Stimulated activated CD4-positive, alpha-beta T cell treated with anti-CD3 and anti-CD28 coated beads, Interleukin-2, amount 100 ng/mL, for 24 hours (primary cell): ENCODE data around the gene DRC7.
"Not testable (repeated sequence)": the region's sequence is repeated elsewhere in the genome, so short reads cannot be mapped to it uniquely, and the experiment has no call there.

Source experiments
- DNase-seq, 2 donors: peaks; one replicate each; pipeline ENCODE4 v3.0.0-alpha.2; 2020

The DRC7 gene

DNA sequence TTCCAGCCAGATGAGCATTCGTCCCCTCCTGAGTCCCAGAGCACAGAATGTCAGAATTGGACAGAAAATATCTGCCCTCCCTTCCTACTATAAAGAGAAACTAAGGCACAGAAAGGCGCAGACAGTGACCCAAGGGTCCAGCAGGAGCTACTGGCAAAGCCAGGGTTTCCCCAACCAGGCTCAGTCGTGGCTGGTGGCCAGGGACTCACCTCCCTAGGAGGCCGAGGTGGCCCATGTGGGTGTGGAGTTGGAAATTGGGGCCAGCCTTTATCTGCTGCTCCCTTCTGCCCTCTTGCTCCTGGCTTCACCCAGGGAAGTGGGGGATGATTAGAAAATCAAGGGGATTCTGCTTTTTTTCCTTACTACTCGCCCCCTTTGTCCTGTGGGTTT lies 1.1 kb downstream of the DRC7 start:
- DNase-seq = no peak

DNA sequence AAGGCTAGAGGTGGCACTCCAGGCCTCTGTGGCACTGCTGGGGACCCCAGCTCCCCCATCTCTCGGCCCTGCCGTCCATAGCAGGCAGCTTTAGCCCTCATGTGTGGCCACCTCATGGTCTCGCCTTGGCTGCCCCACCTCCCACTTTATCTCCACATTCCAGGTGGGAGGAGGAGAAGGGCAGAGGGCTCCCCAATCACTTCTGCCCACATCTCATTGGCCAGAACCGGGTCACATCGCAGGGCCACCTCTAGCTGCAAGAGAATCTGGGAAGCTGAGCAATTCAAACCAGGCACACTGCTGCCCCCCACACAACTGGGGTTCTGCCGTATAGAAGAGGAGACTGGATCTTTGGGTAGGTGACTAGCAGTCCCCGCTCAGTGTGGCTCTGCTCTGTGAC lies 1.6 kb downstream of the DRC7 start:
- DNase-seq = no peak

DNA sequence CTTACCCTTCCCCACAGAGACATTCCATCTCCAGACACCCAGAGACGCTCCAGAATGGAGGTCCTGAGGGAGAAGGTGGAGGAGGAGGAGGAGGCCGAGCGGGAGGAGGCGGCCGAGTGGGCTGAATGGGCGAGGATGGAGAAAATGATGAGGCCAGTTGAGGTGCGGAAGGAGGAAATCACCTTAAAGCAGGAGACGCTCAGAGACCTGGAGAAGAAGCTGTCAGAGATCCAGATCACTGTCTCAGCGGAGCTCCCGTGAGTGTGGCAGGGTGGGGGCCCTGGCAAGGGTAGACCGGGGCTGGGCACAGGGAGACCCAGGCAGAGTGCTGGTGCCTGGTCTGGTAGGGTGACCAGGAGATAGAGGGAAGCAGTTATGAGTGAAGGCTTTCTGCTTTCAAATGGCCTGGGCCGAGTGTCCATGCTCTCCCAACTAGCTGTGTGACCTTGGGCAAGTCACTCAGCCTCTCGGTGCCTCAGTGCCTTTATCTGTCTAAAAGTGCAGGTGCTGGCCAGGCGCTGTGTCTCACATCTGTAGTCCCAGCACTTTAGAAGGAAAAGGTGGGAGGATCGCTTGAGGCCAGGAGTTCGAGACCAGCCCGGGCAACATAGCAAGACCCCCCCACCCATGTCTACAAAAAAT lies 3.4 kb downstream of the DRC7 start:
- no peak for DNase-seq

DNA sequence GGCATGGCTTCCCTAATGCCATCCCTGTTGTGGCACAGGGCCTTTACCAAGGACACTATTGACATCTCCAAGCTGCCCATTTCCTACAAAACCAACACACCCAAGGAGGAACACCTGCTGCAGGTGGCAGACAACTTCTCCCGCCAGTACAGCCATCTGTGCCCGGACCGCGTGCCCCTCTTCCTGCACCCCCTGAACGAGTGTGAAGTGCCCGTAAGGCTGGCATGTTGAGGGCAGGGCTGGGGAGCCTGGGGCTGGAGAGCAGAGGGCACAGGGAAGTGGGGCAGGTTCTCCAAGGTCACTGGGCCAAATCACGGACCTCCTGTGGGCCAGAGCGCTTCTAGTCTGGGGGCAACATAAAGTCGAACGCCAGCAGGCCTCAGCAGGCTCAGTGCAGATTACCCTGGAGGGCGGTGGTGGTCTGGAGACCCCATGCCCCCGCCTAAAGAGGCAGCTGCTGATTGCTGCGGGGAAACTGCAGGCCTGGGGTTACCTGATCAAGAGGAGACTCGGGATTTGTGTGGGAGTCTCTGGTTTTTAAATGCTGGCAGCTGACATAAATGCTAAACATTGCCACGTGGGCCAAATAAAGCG lies 4.3 kb downstream of the DRC7 start:
- DNase-seq = no peak

DNA sequence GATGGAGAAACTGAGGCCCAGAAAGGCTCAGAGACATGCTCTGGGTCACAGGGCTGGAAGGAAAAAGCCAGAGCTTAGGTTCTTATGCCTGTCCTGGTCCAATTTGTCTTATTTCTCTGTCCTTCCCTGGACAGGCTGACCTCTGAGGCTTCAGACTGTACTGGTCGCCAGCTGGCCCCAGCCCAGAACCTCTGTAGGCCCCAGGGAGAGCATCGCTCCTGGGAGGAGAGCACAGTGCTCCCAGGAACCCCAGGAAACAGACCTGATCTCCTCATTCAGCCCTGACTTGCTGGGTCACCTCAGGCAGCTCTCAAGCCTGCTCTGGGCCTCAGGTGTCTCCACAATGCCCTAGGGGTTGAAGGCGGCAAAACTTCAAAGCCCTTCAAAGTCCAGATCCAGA lies 4.9 kb downstream of the DRC7 start:
- DNase-seq = no peak

DNA sequence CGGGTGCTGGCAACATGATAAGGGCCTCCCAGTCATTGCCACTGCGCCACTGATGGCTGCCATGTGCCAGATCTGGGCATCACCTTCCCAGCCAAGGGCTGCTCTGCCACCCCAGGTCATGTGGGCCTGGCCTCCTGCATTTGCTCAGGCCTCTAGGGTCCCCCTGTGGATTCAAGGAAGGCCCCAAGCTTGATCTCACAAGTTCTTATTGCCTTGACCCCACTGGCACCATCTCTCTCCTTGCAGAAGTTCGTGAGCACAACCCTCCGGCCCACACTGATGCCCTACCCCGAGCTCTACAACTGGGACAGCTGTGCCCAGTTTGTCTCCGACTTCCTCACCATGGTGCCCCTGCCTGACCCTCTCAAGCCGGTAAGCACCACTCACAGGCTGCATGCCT lies 5.3 kb downstream of the DRC7 start:
- DNase-seq = no peak

DNA sequence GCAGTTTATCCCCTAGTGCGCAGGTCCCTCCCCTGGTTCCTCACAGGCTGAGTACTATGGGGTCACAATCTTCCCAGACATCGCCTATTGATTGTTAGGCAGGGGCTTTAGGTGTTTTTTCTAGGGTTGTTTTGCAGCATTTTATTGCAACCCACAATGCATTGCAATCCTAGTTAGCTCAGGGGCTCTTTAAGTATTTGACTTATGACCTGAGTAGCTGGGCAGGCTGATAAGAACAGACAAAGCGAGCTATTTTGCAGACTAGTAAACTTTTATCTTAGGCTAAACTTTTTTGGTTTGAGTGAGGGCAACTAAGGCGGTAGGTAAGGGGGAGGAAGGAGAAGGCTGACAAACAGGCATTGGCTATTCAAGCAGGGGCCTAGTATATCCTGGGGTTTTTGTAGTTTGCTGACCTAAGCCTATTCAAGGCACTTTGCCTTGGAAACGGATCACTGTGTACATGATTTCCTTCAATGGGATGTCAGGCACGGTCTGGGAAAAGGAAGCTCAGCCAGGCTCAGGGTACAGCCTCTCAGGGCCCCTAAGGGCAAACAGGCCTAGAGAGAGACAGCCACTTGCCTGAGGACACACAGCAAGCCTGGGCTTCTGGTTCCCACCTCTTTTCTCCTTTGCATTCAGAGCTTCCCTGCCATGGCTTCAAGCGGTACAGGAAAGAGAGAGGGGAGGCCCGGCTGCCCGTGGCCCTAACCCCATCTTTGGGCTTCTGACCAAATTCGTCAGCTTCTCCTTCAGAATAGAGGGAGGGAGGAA lies 6.4 kb downstream of the DRC7 start:
- no peak for DNase-seq

DNA sequence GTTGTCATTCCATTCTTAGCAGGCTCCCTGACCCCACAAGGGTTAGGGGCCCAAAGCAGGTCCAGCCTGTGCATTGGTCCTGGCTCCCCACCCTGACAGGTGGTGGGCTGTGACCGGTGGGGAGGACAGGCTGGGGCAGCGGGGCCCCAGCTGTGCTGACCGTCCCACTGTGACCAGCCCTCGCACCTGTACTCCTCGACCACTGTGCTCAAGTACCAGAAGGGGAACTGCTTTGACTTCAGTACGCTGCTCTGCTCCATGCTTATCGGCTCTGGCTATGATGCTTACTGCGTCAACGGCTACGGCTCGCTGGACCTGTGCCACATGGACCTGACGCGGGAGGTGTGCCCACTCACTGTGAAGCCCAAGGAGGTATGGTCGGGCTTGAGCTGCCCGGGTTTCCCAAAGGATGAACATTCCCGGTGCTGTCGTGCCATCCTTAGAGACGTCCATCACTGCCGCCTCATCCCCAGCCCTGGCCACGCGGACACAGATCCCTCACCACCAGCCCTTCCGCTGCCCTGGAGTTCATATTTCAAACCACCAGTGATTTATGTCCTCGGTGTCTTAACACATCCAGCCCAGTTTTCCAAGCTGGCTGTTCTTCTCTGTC lies 7.3 kb downstream of the DRC7 start:
- no peak for DNase-seq

DNA sequence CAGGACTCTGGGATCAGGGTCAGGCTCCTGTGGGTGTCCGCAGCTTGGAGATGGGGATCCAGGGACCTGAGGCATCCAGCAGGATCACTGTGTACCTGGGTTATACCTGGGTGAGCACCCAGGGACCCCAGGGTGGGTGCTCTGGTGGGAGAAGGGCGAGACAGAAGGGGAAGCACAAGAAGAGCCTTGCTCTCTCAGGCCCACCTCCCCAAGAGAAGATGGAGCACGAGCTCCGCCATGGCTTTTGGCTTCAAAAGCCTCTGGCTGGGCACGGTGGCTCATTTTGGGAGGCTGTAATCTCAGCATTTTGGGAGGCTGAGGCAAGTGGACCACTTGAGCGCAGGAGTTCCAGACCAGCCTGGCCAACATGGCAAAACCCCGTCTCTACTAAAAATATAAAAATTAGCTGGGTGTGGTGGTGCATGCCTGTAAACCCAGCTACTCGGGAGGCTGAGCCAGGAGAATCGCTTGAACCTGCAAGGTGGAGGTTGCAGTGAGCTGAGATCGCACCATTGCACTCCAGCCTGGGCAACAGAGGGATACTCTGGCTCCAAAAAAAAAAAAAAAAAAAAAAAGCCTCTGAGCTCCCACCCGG lies 8.9 kb downstream of the DRC7 start:
- DNase-seq = no peak

DNA sequence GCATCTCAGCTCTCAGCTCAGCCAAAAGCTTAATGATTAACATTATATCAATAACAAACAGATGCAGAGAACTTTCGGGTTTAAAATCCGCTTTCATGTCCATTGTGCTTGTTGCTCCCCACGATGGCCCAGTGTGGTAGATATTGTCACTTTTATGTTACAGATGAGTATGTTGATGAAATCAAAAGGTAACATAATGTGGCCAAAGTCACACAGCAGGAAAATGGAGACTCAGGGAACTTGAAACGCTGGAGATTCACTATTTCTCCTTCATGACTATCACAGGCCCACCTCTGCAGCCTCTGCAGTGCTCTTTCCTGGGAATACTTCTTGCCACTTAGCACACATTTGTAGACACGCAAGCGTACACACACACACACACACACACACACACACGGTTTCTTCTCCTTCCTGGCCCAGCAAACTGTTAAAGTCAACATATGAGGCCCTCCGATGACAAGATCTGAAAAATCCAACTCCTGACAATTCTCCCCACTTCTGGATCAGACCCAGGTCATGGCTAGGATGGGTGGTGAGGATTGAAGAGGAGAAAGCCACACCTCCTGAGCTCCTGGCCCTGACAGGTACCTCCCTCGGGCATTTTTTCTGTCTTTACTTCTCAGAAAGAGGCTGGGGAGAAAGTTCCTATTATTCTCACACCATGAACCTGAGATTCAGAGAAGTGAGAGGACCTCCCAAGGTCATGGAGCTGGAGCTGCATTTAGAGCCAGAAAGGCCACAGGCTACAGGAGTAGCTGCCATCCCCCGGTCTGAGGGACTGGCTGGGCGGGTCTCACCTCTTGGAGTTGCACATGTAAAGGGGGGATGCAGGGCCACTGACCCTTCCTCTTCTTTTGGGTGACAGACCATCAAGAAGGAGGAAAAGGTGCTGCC lies 9.7 kb downstream of the DRC7 start:
- DNase-seq = no peak

DNA sequence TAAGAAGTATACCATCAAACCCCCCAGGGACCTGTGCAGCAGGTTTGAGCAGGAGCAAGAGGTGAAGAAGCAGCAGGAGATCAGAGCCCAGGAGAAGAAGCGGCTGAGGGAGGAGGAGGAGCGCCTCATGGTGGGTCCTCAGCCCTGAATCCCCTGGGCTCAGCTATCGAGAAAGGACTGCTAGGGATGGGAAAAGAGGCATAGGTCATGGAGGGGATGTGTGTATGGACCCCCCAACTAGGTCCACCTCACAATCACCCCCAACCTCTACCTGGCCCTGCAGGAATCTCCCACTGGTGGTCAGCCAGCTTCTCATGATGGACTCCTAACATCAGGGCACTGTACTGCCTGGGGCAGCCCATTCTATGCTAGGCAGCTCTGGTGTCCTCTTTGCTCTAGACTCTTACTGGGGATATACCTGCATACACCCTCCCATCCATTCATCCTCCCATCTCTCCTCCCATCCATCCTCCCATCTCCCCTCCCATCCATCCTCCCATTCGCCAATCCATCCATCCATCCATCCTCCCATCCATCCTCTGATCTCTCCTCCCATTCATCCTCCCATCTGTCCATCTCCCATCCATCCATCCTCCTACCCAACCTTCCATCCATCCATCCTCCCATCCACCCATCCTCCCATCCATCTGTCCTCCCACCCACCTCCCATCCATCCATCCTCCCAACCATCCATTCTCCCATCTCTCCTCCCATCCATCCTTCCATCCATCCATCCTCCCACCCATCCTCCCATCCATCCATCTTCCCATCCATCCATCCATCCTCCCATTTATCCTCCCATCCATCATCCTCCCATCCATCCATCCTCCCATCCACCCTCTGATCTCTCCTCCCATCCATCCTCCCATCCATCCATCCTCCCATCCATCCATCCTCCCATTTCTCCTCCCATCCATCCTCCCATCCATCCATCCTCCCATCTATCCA lies 10.6 kb downstream of the DRC7 start:
- no peak for DNase-seq

DNA sequence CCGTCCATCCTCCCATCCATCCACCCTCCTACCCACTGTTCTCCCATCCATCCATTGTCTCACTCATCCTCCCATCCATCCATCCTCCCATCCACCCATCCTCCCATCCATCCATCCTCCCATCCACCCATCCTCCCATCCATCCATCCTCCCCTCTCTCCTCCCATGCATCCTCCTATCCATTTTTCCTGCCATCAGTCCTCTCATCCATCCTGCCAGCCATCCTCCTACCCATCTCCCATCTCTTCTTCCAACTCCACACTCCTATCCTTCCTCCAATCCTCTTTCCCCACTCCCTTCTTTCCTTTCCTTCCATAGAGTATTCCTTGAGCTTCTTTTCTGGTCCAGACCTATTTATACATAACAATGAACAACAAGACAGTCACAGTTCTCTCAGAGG lies 12.1 kb downstream of the DRC7 start:
- no peak for DNase-seq

DNA sequence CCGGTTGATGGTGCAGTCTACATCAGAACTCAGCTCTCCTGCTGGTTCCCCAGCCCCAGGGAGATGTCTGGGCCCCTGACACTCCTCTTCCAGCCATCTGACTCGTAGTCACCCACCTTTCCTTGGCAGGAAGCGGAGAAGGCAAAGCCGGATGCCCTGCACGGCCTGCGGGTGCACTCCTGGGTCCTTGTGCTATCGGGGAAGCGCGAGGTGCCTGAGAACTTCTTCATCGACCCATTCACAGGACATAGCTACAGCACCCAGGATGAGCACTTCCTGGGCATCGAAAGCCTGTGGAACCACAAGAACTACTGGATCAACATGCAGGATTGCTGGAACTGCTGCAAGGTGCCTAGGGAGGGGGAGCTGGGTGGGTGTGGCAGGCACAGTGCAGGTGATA lies 12.7 kb downstream of the DRC7 start:
- DNase-seq = no peak

DNA sequence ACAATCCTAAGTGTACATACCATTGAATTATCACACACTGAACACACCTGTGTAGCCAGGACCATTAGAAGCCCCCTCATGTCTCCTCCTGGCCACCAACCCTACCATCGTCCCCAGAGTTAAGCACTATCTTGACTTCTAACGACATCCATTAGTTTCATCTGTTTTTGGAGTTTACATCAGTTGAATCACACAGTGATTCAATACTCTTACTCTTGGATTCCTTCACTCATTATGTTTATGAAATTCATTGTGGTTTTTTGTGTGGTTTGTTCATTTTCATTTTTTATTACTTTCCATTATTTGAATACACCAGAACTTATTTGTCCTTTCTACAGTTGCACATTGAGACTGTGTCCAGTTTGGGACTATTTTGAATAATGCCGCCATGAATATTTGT lies 13.6 kb downstream of the DRC7 start:
- DNase-seq = no peak

DNA sequence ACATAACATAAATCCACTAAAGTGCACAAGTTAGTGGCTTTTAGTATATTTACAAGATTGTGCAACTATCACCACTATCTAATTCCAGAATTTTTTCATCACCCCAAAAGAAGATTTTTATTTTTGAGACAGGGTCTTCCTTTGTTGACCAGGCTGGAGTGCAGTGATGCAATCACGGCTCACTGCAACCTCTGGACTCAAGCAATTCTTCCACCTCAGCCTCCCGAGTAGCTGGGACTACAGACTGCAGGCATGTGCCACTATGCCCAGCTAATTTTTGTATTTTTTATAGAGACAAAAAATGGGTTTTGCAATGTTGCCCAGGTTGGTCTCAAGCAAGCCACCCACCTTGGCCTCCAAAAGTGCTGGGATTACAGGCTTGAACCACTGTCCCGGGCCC lies 15.1 kb downstream of the DRC7 start:
- no peak for DNase-seq

DNA sequence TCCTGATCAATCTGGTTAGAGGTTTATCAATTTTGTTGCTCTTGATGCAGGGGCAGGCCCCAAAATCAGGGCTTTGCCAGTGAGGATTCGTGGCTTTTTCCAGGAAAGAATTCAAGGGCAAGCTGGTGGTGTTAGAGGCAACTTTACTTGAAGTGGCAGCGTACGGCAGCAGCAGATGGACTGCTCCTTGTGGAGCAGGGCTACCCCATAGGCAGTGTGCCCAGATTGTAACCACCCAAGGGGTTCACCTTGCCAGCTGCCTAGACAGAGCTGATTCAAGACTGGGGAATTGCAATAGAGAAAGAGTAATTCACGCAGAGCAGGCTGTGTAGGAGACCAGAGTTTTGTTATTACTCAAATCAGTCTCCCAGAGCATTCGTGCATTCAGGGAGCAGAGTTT lies 16.7 kb downstream of the DRC7 start:
- no peak for DNase-seq

DNA sequence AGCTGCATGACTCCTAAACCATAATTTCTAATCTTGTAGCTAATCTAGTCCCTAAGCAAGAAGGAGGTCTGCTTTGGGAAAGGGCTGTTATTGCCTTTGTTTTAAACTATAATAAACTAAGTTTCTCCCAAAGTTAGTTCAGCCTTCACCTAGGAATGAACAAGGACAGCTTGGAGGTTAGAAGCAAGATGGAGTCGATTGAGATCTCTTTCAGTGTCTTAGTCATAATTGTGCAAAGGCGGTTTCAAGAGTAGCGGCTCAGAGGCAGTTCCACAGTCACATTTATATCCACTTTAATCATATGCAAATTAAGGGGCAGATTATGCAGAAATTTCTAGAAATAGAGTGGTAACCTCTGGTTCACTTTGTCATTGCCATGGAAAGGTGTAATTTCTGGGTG lies 17.4 kb downstream of the DRC7 start:
- DNase-seq = no peak

DNA sequence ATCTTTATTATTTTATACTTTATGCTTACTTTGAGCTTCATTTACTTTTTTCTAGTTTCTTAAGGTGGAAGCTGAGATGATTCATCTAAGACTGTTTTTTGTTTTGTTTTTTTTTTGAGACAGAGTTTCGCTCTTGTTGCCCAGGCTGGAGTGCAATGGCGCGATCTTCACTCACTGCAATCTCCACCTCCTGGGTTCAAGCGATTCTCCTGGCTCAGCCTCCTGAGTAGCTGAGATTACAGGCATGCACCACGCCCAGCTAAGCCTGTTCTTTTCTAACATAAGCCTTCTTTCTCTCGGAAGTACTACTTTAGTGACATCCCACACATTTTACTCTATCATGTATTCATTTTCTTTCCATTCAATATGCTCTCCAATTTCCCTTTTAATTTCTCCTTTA lies 18.0 kb downstream of the DRC7 start:
- not testable (repeated sequence) for DNase-seq

DNA sequence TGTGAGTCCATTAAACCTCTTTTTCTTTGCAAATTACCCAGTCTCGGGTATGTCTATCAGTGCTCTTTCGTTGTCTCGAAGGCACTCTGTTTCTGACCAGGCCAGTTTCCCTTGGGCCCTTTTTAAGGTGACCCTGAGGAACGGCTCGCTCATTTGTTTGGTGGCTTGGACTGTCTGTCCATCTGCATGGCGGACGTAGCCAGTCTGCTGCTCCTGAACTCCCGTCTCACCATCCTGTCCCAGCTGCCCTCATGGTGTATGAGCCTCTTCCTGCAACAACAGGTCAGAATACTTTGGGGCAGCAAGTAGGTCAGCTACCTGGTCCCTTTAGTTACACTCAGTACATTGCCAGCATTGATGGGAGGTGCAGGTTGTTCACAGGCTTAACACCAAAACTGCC lies 19.0 kb downstream of the DRC7 start:
- no peak for DNase-seq

DNA sequence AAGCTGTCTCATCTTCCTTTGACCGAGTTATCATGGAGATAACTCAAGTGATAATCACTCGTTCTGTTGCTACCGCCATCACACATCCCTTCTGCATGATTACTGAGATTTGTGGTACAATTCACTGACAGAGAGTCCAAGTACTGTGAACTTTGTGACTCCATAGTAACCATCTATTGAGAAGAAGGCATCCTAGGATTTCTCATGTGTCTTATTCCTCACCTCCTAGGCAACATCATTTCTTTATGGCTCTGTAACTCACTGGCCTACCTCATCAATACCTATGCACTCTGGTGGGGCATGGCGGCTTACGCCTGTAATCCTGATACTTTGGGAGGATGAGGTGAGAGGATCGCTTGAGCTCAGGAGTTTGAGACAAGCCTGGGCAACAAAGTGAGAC lies 19.4 kb downstream of the DRC7 start:
- no peak for DNase-seq

DNA sequence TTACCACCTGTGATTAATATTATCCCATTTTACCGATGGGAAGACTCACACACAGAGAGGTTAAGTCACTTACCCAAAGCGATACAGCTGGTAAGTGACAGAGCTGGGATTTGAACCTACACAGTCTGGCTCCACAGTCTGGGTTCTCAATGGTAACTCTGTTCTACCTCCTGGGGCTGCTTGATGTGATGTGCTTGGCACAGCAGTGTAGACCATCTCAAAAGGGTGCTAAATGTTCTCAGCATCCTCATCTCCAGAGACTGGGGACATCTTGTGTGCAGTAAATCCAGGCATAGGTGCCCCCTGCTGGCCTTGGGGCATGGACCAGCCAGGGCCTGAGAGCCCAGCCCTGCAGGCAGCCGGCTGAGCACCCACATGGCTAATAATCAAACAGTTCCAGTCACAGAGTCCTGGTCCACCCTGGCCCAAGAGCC lies 25.6 kb downstream of the DRC7 start:
- peak; percentile 42 to 61 for DNase-seq
